Testis (tissue), 3 donors: ENCODE data around the gene PPP2R5D. TPM values are rescaled to one million over a fixed set of nuclear protein-coding genes. Genes with fewer than 3 reads are reported as not detected.
A peak's percentile ranks its signal among the peaks of the same experiment; 100 is the strongest.

Source experiments
- DNase-seq: peaks from one replicate; pipeline ENCODE4 v3.0.0-alpha.2; 2019
- H3K27ac ChIP-seq, 2 donors: fragments of 200-600 bp; sonication (generic); one replicate each; pipeline ENCODE4 v1.5.1; 2019
- H3K27me3 ChIP-seq: fragments of 200-600 bp; sonication (generic); one replicate; pipeline ENCODE4 v1.5.1; 2019
- H3K36me3 ChIP-seq: fragments of 200-600 bp; sonication (generic); one replicate; pipeline ENCODE4 v1.5.1; 2017; ENCODE audit warnings: low read depth; ENCODE audit errors: missing control alignments
- H3K4me1 ChIP-seq: fragments of 200-600 bp; sonication (generic); one replicate; pipeline ENCODE4 v1.5.1; 2019
- H3K4me3 ChIP-seq, 2 donors: fragments of 200-600 bp; sonication (generic); one replicate each; pipeline ENCODE4 v1.5.1; 2017 to 2019
- H3K9me3 ChIP-seq: fragments of 200-600 bp; sonication (generic); one replicate; pipeline ENCODE4 v1.5.1; 2017
- CTCF ChIP-seq, 3 experiments: fragments of 450-650 bp in 2 of 3; fragments of 200-600 bp in 1 of 3; sonication (generic) in 1 of 3; IDR thresholded peaks; one replicate each; pipeline ENCODE4 v1.5.1; 2016 to 2019; ENCODE audit warnings: antibody characterized with exemption in 3 of 3, mild to moderate bottlenecking in 2 of 3, moderate library complexity in 1 of 3
- POLR2A ChIP-seq: fragments of 450-650 bp; IDR thresholded peaks from one replicate; pipeline ENCODE4 v1.6.1; 2017; ENCODE audit warnings: antibody characterized with exemption, mild to moderate bottlenecking, moderate library complexity
- WGBS, 2 donors: methylation state at CpG; one replicate each; pipeline ENCODE4 v1.1.5; 2018; 5-methylcytosine and 5-hydroxymethylcytosine counted together
- intact Hi-C: fragments of 100-400 bp; cut with DNase I; formaldehyde crosslinking; loops from one replicate; pipeline ENCODE4 v1.15.1; 2023; ENCODE audit warnings: low total_unique reads
- polyA plus RNA-seq: library from polyadenylated mRNA; stranded (reverse); fragments of 350-450 nt; fragmentation: Illumina TruSeq; extraction: RNeasy Lipid Tissue Mini Kit (QIAGEN cat#74804); gene quantifications from one replicate; pipeline ENCODE4 v1.2.3, GENCODE V29; 2014; ENCODE audit warnings: low read depth, low replicate concordance; ENCODE audit not compliant: insufficient read depth
- total RNA-seq, 2 donors: library from RNA; depleted of rRNA; stranded (reverse); fragments of >200 nt; gene quantifications; one replicate each; pipeline ENCODE4 v1.2.3, GENCODE V29; 2016

Gene PPP2R5D
- total and polyA plus RNA-seq, 3 donors from 2014 or later, result 73.4 to 82.5 (median 74.5) TPM

- DNase-seq, result peak; percentile 99
- Histone ChIP-seq H3K4me1 (peaks cover 22% of the 10 kb centered on the region), H3K27ac (peak within 1 kb of the TSS; percentile 80 to 93), H3K36me3 (no peaks in the 10 kb centered on the region), H3K4me3 (peak within 1 kb of the TSS; percentile 87 to 94), H3K9me3 (no peaks in the 10 kb centered on the region), H3K27me3 (no peaks in the 10 kb centered on the region)
- peak in 1 of 3 experiments; percentile 21 for TF ChIP-seq CTCF (IDR thresholded peaks at IDR 0.05)
- peak; percentile 21 for TF ChIP-seq POLR2A
- intact Hi-C loops, result no loop called here
- 0% methylated on average over 20 to 64 of the region's 64 CpGs for whole genome bisulfite sequencing, 2 donors
Observed at GRCh38 chr6:43059168-43060033, 75.0 kb downstream of the PPP2R5D start, which contains the start of the genes KLC4 and MRPL2. Gene KLC4 (plus strand): TSS chr6:43059631. CDS start chr6:43061336, 1,705 bp downstream. Gene MRPL2 (minus strand): TSS chr6:43059434. CDS start chr6:43059381, 53 bp downstream.

GRCh38 chr6:43060034-43060754 lies 75.8 kb downstream of the PPP2R5D start:
- H3K27me3 ChIP-seq, result no peaks in the 10 kb centered on the region
- no peaks in the 10 kb centered on the region for H3K36me3 ChIP-seq
- intact Hi-C loops, result no loop called here
- DNase-seq, result no peak
- H3K9me3 ChIP-seq, result no peaks in the 10 kb centered on the region
- peaks cover 20% of the 10 kb centered on the region for H3K4me1 ChIP-seq
- peak overlapping the region; percentile 80 to 93 for H3K27ac ChIP-seq
- H3K4me3 ChIP-seq, result peak overlapping the region; percentile 87 to 94
- 4 to 5% methylated on average over 15 of the region's 15 CpGs for WGBS, 2 donors
- TF ChIP-seq CTCF (IDR thresholded peaks at IDR 0.05) (no peak), POLR2A (no peak)

- intact Hi-C loops, result no loop called here
- TF ChIP-seq CTCF (IDR thresholded peaks at IDR 0.05) (no peak), POLR2A (no peak)
- DNase-seq, result no peak
- Histone ChIP-seq H3K27ac (peak overlapping the region in 1 of 2 donors; percentile 80), H3K9me3 (no peaks in the 10 kb centered on the region), H3K4me3 (peak overlapping the region in 1 of 2 donors; percentile 87), H3K27me3 (no peaks in the 10 kb centered on the region), H3K36me3 (no peaks in the 10 kb centered on the region), H3K4me1 (peaks cover 20% of the 10 kb centered on the region)
- WGBS, 2 donors, result 81 to 87% methylated on average over 9 to 12 of the region's 12 CpGs
Observed at GRCh38 chr6:43060755-43061633, 76.6 kb downstream of the PPP2R5D start.

GRCh38 chr6:43061861-43062260 lies 77.5 kb downstream of the PPP2R5D start:
- 76 to 82% methylated on average over 2 of the region's 2 CpGs for WGBS, 2 donors
- Histone ChIP-seq H3K36me3 (no peaks in the 10 kb centered on the region), H3K9me3 (no peaks in the 10 kb centered on the region), H3K4me3 (no peak overlapping the region), H3K27ac (no peak overlapping the region), H3K4me1 (peaks cover 20% of the 10 kb centered on the region), H3K27me3 (no peaks in the 10 kb centered on the region)
- no peak for DNase-seq
- intact Hi-C loops, result no loop called here
- TF ChIP-seq POLR2A, result no peak
- TF ChIP-seq CTCF (IDR thresholded peaks at IDR 0.05), result no peak

Other genes starting within 250 kb of the PPP2R5D start
- 10 to 100 TPM; 40.2 to 52.1 TPM for gene TBCC, start 238.5 kb upstream of the PPP2R5D start, total RNA-seq
- 35.0 TPM for gene TBCC, start 238.5 kb upstream of the PPP2R5D start, polyA plus RNA-seq
- gene BICRAL, start 202.5 kb upstream of the PPP2R5D start, total RNA-seq, result 10 to 100 TPM; 20.4 to 21.1 TPM
- 12.5 TPM for gene BICRAL, start 202.5 kb upstream of the PPP2R5D start, polyA plus RNA-seq
- 10 to 100 TPM; 62.6 to 66.8 TPM for gene RPL7L1, start 105.0 kb upstream of the PPP2R5D start, total RNA-seq
- gene RPL7L1, start 105.0 kb upstream of the PPP2R5D start, polyA plus RNA-seq, result 51.4 TPM
- under 1 TPM in 1 of 2 donors, not detected in 1; 0.56 TPM for gene PTCRA, start 68.5 kb upstream of the PPP2R5D start, total RNA-seq
- not detected for gene PTCRA, start 68.5 kb upstream of the PPP2R5D start, polyA plus RNA-seq
- gene CNPY3, start 55.1 kb upstream of the PPP2R5D start, total RNA-seq, result 10 to 100 TPM; 40.4 to 46.7 TPM
- gene CNPY3, start 55.1 kb upstream of the PPP2R5D start, polyA plus RNA-seq, result 74.8 TPM
- 1 to 10 TPM in 1 of 2 donors, under 1 TPM in 1; 0.31 to 1.7 TPM for gene GNMT, start 23.8 kb upstream of the PPP2R5D start, total RNA-seq
- gene GNMT, start 23.8 kb upstream of the PPP2R5D start, polyA plus RNA-seq, result 0.83 TPM
- gene PEX6, start 5.4 kb upstream of the PPP2R5D start, total RNA-seq, result 10 to 100 TPM; 22.5 to 50.4 TPM
- 15.3 TPM for gene PEX6, start 5.4 kb upstream of the PPP2R5D start, polyA plus RNA-seq
- 100 to 1,000 TPM; 132 to 175 TPM for gene MEA1, start 29.4 kb downstream of the PPP2R5D start, total RNA-seq
- gene MEA1, start 29.4 kb downstream of the PPP2R5D start, polyA plus RNA-seq, result 522 TPM
- 100 to 1,000 TPM; 207 to 210 TPM for gene KLHDC3, start 29.7 kb downstream of the PPP2R5D start, total RNA-seq
- gene KLHDC3, start 29.7 kb downstream of the PPP2R5D start, polyA plus RNA-seq, result 422 TPM
- 10 to 100 TPM; 34.2 to 49.5 TPM for gene RRP36, start 37.1 kb downstream of the PPP2R5D start, total RNA-seq
- gene RRP36, start 37.1 kb downstream of the PPP2R5D start, polyA plus RNA-seq, result 39.9 TPM
- gene CUL7, start 69.3 kb downstream of the PPP2R5D start, total RNA-seq, result 10 to 100 TPM; 23.9 to 31.5 TPM
- 16.6 TPM for gene CUL7, start 69.3 kb downstream of the PPP2R5D start, polyA plus RNA-seq
- 10 to 100 TPM; 37.2 to 54.8 TPM for gene MRPL2, start 74.9 kb downstream of the PPP2R5D start, total RNA-seq
- gene MRPL2, start 74.9 kb downstream of the PPP2R5D start, polyA plus RNA-seq, result 72.8 TPM
- gene KLC4, start 75.1 kb downstream of the PPP2R5D start, total RNA-seq, result 10 to 100 TPM; 41.1 to 49.4 TPM
- gene KLC4, start 75.1 kb downstream of the PPP2R5D start, polyA plus RNA-seq, result 63.1 TPM
- gene PTK7, start 91.7 kb downstream of the PPP2R5D start, total RNA-seq, result 10 to 100 TPM; 58.8 to 68.7 TPM
- gene PTK7, start 91.7 kb downstream of the PPP2R5D start, polyA plus RNA-seq, result 60.8 TPM
- gene SRF, start 186.7 kb downstream of the PPP2R5D start, total RNA-seq, result 10 to 100 TPM; 36.5 to 39.2 TPM
- 28.4 TPM for gene SRF, start 186.7 kb downstream of the PPP2R5D start, polyA plus RNA-seq
- gene CUL9, start 197.6 kb downstream of the PPP2R5D start, total RNA-seq, result 100 to 1,000 TPM in 1 of 2 donors, 10 to 100 TPM in 1; 90.6 to 110 TPM
- gene CUL9, start 197.6 kb downstream of the PPP2R5D start, polyA plus RNA-seq, result 101 TPM
- 10 to 100 TPM; 21.8 TPM for gene DNPH1, start 244.9 kb downstream of the PPP2R5D start, total RNA-seq
- 19.3 TPM for gene DNPH1, start 244.9 kb downstream of the PPP2R5D start, polyA plus RNA-seq